Measurements from ENCODE around the gene MKLN1.
A peak's percentile ranks its signal among the peaks of the same experiment; 100 is the strongest.

Gene MKLN1

GRCh38 chr7:131355917-131356777 lies 28.5 kb downstream of the MKLN1 start:
- TF ChIP-seq GATA3 (IDR thresholded peaks at IDR 0.05; ENCODE audit: low read depth, low read length), result no peak
- TF ChIP-seq GATA2 (IDR thresholded peaks at IDR 0.05; ENCODE audit: low read depth, low read length), result no peak

- TF ChIP-seq GATA3 (IDR thresholded peaks at IDR 0.05; ENCODE audit: low read depth, low read length) (no peak), GATA2 (IDR thresholded peaks at IDR 0.05; ENCODE audit: low read depth, low read length) (no peak)
Observed at GRCh38 chr7:131357282-131357880, 29.7 kb downstream of the MKLN1 start.

GRCh38 chr7:131358636-131359035 lies 31.0 kb downstream of the MKLN1 start:
- TF ChIP-seq GATA2 (IDR thresholded peaks at IDR 0.05; ENCODE audit: low read depth, low read length), result no peak
- TF ChIP-seq GATA3 (IDR thresholded peaks at IDR 0.05; ENCODE audit: low read depth, low read length), result no peak

- TF ChIP-seq GATA2 (IDR thresholded peaks at IDR 0.05; ENCODE audit: low read depth, low read length) (no peak), GATA3 (IDR thresholded peaks at IDR 0.05; ENCODE audit: low read depth, low read length) (no peak)
Observed at GRCh38 chr7:131359136-131359776, 31.6 kb downstream of the MKLN1 start.

- TF ChIP-seq GATA3 (IDR thresholded peaks at IDR 0.05; ENCODE audit: low read depth, low read length) (peak; percentile 37; the same call in 1 of the 2 replicates), GATA2 (IDR thresholded peaks at IDR 0.05; ENCODE audit: low read depth, low read length) (no peak)
Observed at GRCh38 chr7:131363719-131364118, 36.0 kb downstream of the MKLN1 start.

GRCh38 chr7:131364767-131365344 lies 37.2 kb downstream of the MKLN1 start:
- TF ChIP-seq GATA3 (IDR thresholded peaks at IDR 0.05; ENCODE audit: low read depth, low read length) (no peak), GATA2 (IDR thresholded peaks at IDR 0.05; ENCODE audit: low read depth, low read length) (no peak)

GRCh38 chr7:131365838-131366237 lies 38.2 kb downstream of the MKLN1 start:
- TF ChIP-seq GATA2 (IDR thresholded peaks at IDR 0.05; ENCODE audit: low read depth, low read length), result no peak
- TF ChIP-seq GATA3 (IDR thresholded peaks at IDR 0.05; ENCODE audit: low read depth, low read length), result no peak

- TF ChIP-seq GATA3 (IDR thresholded peaks at IDR 0.05; ENCODE audit: low read depth, low read length) (no peak), GATA2 (IDR thresholded peaks at IDR 0.05; ENCODE audit: low read depth, low read length) (no peak)
Observed at GRCh38 chr7:131369354-131369753, 41.7 kb downstream of the MKLN1 start.

GRCh38 chr7:131370523-131370968 lies 42.9 kb downstream of the MKLN1 start:
- no peak for TF ChIP-seq GATA3 (IDR thresholded peaks at IDR 0.05; ENCODE audit: low read depth, low read length)
- TF ChIP-seq GATA2 (IDR thresholded peaks at IDR 0.05; ENCODE audit: low read depth, low read length), result no peak

GRCh38 chr7:131371411-131371810 lies 43.7 kb downstream of the MKLN1 start:
- TF ChIP-seq GATA3 (IDR thresholded peaks at IDR 0.05; ENCODE audit: low read depth, low read length) (no peak), GATA2 (IDR thresholded peaks at IDR 0.05; ENCODE audit: low read depth, low read length) (no peak)

- TF ChIP-seq GATA2 (IDR thresholded peaks at IDR 0.05; ENCODE audit: low read depth, low read length) (no peak), GATA3 (IDR thresholded peaks at IDR 0.05; ENCODE audit: low read depth, low read length) (no peak)
Observed at GRCh38 chr7:131372554-131372953, 44.9 kb downstream of the MKLN1 start.

GRCh38 chr7:131374821-131375220 lies 47.1 kb downstream of the MKLN1 start:
- TF ChIP-seq GATA3 (IDR thresholded peaks at IDR 0.05; ENCODE audit: low read depth, low read length) (no peak), GATA2 (IDR thresholded peaks at IDR 0.05; ENCODE audit: low read depth, low read length) (no peak)

- TF ChIP-seq GATA3 (IDR thresholded peaks at IDR 0.05; ENCODE audit: low read depth, low read length) (no peak), GATA2 (IDR thresholded peaks at IDR 0.05; ENCODE audit: low read depth, low read length) (no peak)
Observed at GRCh38 chr7:131381069-131381838, 53.6 kb downstream of the MKLN1 start.

Measured in SH-SY5Y (cell line).